Measurements from ENCODE around the gene RASA4. TPM values are rescaled to one million over a fixed set of nuclear protein-coding genes. Genes with fewer than 3 reads are reported as not detected.
"Not testable (repeated sequence)": the region's sequence is repeated elsewhere in the genome, so short reads cannot be mapped to it uniquely, and the experiment has no call there.

RASA4 gene
- total and polyA plus RNA-seq, 4 experiments from 2014 or later, result 7.7 to 43.3 (median 31.0) TPM

DNA sequence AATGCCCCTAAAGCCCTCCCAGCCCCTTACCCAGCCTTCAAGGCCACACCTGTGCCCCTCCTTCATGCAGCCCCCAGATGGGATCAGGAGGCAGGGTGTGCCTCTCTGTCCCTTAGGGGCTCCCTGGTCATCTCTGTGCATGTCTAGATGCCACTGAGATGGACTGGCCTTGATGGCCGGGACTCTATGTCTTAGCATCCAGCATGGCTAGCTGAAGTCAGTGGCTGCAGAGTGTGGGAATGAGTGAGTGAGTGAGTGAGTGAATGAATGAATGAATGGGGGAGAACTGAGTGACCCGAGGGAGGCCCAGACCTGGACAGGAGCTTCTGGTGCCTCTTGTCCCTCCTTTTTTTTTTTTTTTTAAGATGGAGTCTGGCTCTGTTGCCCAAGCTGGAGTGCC is 84.4 kb downstream of the RASA4 start:
- H3K27ac ChIP-seq (ENCODE audit: low read depth, low read length); H3K9me3 Mint-ChIP-seq; H3K9me3 ChIP-seq (ENCODE audit: control insufficient read depth in 1 of 2, low read length in 2 of 2); H3K27me3 Mint-ChIP-seq; H3K4me3 ChIP-seq (ENCODE audit: low read length in 2 of 2); CTCF ChIA-PET (ENCODE audit: partially characterized antibody); H3K4me3 Mint-ChIP-seq; H3K27ac Mint-ChIP-seq; POLR2A ChIA-PET (ENCODE audit: partially characterized antibody); H3K36me3 Mint-ChIP-seq; H3K36me3 ChIP-seq (ENCODE audit: insufficient read depth, low read length); H3K4me1 ChIP-seq (ENCODE audit: insufficient read depth, low read length); H3K27me3 ChIP-seq (ENCODE audit: insufficient read depth, low read length); H3K4me1 Mint-ChIP-seq; intact Hi-C loops (cut with micrococcal nuclease); DNase-seq: not testable (repeated sequence)

- H3K4me3 ChIP-seq (ENCODE audit: low read length in 2 of 2); H3K4me1 ChIP-seq (ENCODE audit: insufficient read depth, low read length); intact Hi-C loops (cut with micrococcal nuclease); H3K4me3 Mint-ChIP-seq; H3K4me1 Mint-ChIP-seq; H3K36me3 ChIP-seq (ENCODE audit: insufficient read depth, low read length); H3K27ac Mint-ChIP-seq; H3K9me3 Mint-ChIP-seq; H3K27me3 Mint-ChIP-seq; POLR2A ChIA-PET (ENCODE audit: partially characterized antibody); H3K36me3 Mint-ChIP-seq; H3K27ac ChIP-seq (ENCODE audit: low read depth, low read length); H3K27me3 ChIP-seq (ENCODE audit: insufficient read depth, low read length); DNase-seq; CTCF ChIA-PET (ENCODE audit: partially characterized antibody); H3K9me3 ChIP-seq (ENCODE audit: control insufficient read depth in 1 of 2, low read length in 2 of 2): not testable (repeated sequence)
Measured at GRCh38 chr7:102531583-102531982, 85.0 kb downstream of the RASA4 start.

DNA sequence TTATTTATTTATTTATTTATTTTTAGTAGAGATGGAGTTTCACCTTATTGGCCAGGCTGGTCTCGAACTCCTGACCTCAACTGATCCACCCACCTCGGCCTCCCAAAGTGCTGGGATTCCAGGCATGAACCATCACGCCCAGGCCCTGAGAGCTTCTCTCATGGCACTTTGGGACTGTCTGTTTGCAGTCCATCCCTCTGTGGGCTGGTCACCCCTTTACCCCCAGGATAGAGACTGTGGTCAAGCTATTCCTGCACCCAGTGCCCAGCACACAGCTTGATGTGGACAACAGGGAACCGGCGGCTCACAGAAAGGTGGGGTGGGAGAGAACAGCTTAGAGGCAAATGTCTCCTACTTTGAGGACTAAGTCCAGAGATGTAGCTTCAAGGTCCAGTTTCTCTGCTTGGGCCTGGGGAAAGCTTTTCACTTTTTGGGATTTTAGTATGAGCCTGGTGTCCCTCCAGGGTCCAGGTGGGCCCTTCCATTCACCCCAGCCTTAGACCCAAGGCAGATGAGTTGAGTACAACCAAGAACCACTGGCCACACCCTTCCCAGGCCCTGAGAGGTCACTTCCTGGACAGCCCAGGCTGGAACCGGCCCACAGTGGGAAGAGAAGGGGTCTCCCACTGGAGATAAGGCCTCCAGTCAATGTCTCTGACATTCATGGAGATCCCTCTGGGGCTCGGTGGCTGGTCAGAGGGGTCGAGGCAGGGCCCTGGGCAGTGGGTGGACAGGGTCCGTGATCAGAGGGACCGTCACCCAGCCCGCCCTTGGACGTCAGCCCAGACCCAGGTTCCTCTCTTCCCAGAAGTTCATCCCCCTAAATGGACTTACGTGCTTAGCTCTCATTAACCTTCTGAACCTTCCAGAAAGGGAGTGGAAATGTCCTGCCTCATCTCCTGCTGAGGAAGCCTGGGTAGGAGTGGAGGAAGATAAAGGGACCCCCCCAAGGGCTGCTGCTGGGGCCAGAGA is 88.4 kb downstream of the RASA4 start:
- DNase-seq; H3K36me3 ChIP-seq (ENCODE audit: insufficient read depth, low read length); H3K27me3 ChIP-seq (ENCODE audit: insufficient read depth, low read length); H3K27ac Mint-ChIP-seq; H3K4me1 ChIP-seq (ENCODE audit: insufficient read depth, low read length); H3K27me3 Mint-ChIP-seq; H3K27ac ChIP-seq (ENCODE audit: low read depth, low read length); intact Hi-C loops (cut with micrococcal nuclease); POLR2A ChIA-PET (ENCODE audit: partially characterized antibody); H3K36me3 Mint-ChIP-seq; CTCF ChIA-PET (ENCODE audit: partially characterized antibody); H3K9me3 Mint-ChIP-seq; H3K9me3 ChIP-seq (ENCODE audit: control insufficient read depth in 1 of 2, low read length in 2 of 2); H3K4me1 Mint-ChIP-seq; H3K4me3 Mint-ChIP-seq; H3K4me3 ChIP-seq (ENCODE audit: low read length in 2 of 2): not testable (repeated sequence)

DNA sequence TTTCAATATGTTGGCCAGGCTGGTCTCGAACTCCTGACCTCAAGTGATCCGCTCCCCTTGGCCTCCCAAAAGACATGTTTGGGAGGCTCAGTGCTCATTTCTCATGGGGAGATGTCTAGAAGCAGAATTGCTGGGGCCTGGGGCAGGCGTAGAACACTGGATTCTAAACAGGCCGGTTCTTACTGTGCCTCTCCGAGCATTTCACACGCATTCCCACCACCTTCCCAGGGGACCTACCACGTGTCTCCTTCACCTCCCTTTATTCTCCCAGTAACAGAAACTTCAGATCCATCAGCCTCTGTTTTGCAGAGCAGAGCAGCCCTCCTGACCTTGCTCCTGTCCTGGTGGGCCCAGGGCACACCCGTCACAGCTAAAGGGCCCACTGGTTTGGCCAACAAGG is 89.4 kb downstream of the RASA4 start:
- H3K36me3 Mint-ChIP-seq; DNase-seq; H3K9me3 ChIP-seq (ENCODE audit: control insufficient read depth in 1 of 2, low read length in 2 of 2); H3K9me3 Mint-ChIP-seq; POLR2A ChIA-PET (ENCODE audit: partially characterized antibody); intact Hi-C loops (cut with micrococcal nuclease); H3K36me3 ChIP-seq (ENCODE audit: insufficient read depth, low read length); H3K27ac Mint-ChIP-seq; H3K4me1 Mint-ChIP-seq; CTCF ChIA-PET (ENCODE audit: partially characterized antibody); H3K4me1 ChIP-seq (ENCODE audit: insufficient read depth, low read length); H3K27me3 ChIP-seq (ENCODE audit: insufficient read depth, low read length); H3K4me3 ChIP-seq (ENCODE audit: low read length in 2 of 2); H3K4me3 Mint-ChIP-seq; H3K27ac ChIP-seq (ENCODE audit: low read depth, low read length); H3K27me3 Mint-ChIP-seq: not testable (repeated sequence)

- H3K27ac ChIP-seq (ENCODE audit: low read depth, low read length); H3K36me3 ChIP-seq (ENCODE audit: insufficient read depth, low read length); H3K4me3 ChIP-seq (ENCODE audit: low read length in 2 of 2); H3K36me3 Mint-ChIP-seq; H3K27me3 Mint-ChIP-seq; H3K27me3 ChIP-seq (ENCODE audit: insufficient read depth, low read length); H3K27ac Mint-ChIP-seq; intact Hi-C loops (cut with micrococcal nuclease); H3K9me3 Mint-ChIP-seq; DNase-seq; H3K4me1 ChIP-seq (ENCODE audit: insufficient read depth, low read length); POLR2A ChIA-PET (ENCODE audit: partially characterized antibody); CTCF ChIA-PET (ENCODE audit: partially characterized antibody); H3K4me1 Mint-ChIP-seq; H3K9me3 ChIP-seq (ENCODE audit: control insufficient read depth in 1 of 2, low read length in 2 of 2); H3K4me3 Mint-ChIP-seq: not testable (repeated sequence)
Measured at GRCh38 chr7:102524803-102525202, 91.8 kb downstream of the RASA4 start.

Other genes starting within 250 kb of the RASA4 start
- 10 to 100 TPM; 43.2 to 47.6 TPM for gene PRKRIP1, start 220.4 kb downstream of the RASA4 start, total RNA-seq
- 10 to 100 TPM in 1 of 2 donors, 1 to 10 TPM in 1; 9.7 to 21.7 TPM for gene PRKRIP1, start 220.4 kb downstream of the RASA4 start, polyA plus RNA-seq
- gene ORAI2, start 183.2 kb downstream of the RASA4 start, total RNA-seq, result 10 to 100 TPM; 29.0 to 31.6 TPM
- gene ORAI2, start 183.2 kb downstream of the RASA4 start, polyA plus RNA-seq, result 10 to 100 TPM; 42.9 to 53.3 TPM
- 10 to 100 TPM; 11.8 to 11.9 TPM for gene ALKBH4, start 151.9 kb downstream of the RASA4 start, total RNA-seq
- gene ALKBH4, start 151.9 kb downstream of the RASA4 start, polyA plus RNA-seq, result 10 to 100 TPM; 15.7 to 16.6 TPM
- 10 to 100 TPM; 26.0 to 28.5 TPM for gene LRWD1, start 151.8 kb downstream of the RASA4 start, total RNA-seq
- 10 to 100 TPM; 12.9 to 15.2 TPM for gene LRWD1, start 151.8 kb downstream of the RASA4 start, polyA plus RNA-seq
- gene POLR2J, start 137.8 kb downstream of the RASA4 start, total RNA-seq, result 10 to 100 TPM; 35.8 to 38.2 TPM
- 100 to 1,000 TPM; 122 to 126 TPM for gene POLR2J, start 137.8 kb downstream of the RASA4 start, polyA plus RNA-seq
- 10 to 100 TPM; 15.2 to 15.8 TPM for gene RASA4B, start 99.0 kb downstream of the RASA4 start, total RNA-seq
- 10 to 100 TPM in 1 of 2 donors, 1 to 10 TPM in 1; 5.0 to 11.5 TPM for gene RASA4B, start 99.0 kb downstream of the RASA4 start, polyA plus RNA-seq
- 10 to 100 TPM; 46.0 to 51.1 TPM for gene UPK3BL2, start 73.1 kb downstream of the RASA4 start, total RNA-seq
- gene UPK3BL2, start 73.1 kb downstream of the RASA4 start, polyA plus RNA-seq, result 1 to 10 TPM in 1 of 2 donors, under 1 TPM in 1; 0.94 to 5.5 TPM
- gene SPDYE2, start 65.5 kb downstream of the RASA4 start, total RNA-seq, result under 1 TPM; 0.20 to 0.28 TPM
- 1 to 10 TPM in 1 of 2 donors, not detected in 1; 1.7 TPM for gene SPDYE2, start 65.5 kb downstream of the RASA4 start, polyA plus RNA-seq
- gene POLR2J3, start 44.2 kb downstream of the RASA4 start, total RNA-seq, result 100 to 1,000 TPM in 1 of 2 experiments, 10 to 100 TPM in 1; 94.1 to 119 TPM
- 10 to 100 TPM; 21.0 to 58.9 TPM for gene POLR2J3, start 44.2 kb downstream of the RASA4 start, polyA plus RNA-seq
- gene UPK3BL1, start 26.0 kb upstream of the RASA4 start, total RNA-seq, result 10 to 100 TPM; 43.3 to 46.3 TPM
- gene UPK3BL1, start 26.0 kb upstream of the RASA4 start, polyA plus RNA-seq, result 10 to 100 TPM; 20.1 to 26.8 TPM
- gene SPDYE2B, start 33.6 kb upstream of the RASA4 start, total RNA-seq, result not detected
- not detected for gene SPDYE2B, start 33.6 kb upstream of the RASA4 start, polyA plus RNA-seq
- gene POLR2J2, start 54.9 kb upstream of the RASA4 start, total RNA-seq, result 10 to 100 TPM; 21.8 to 27.7 TPM
- gene POLR2J2, start 54.9 kb upstream of the RASA4 start, polyA plus RNA-seq, result 1 to 10 TPM; 1.6 to 7.9 TPM
- 10 to 100 TPM in 1 of 2 experiments, 1 to 10 TPM in 1; 8.6 to 11.1 TPM for gene FAM185A, start 132.2 kb upstream of the RASA4 start, total RNA-seq
- 1 to 10 TPM; 4.6 to 7.0 TPM for gene FAM185A, start 132.2 kb upstream of the RASA4 start, polyA plus RNA-seq